ENCODE data around the gene ZNF791. TPM values are rescaled to one million over a fixed set of nuclear protein-coding genes. Genes with fewer than 3 reads are reported as not detected.
"Not testable (repeated sequence)": the region's sequence is repeated elsewhere in the genome, so short reads cannot be mapped to it uniquely, and the experiment has no call there.

ZNF791 gene
- polyA plus RNA-seq, 1 donor (not counting 4 experiments of a cell fraction or from before 2014, with no cell fraction given) = 11.5 TPM

GRCh38 chr19:12617646-12618045, 6.9 kb downstream of the ZNF791 start:
- Histone ChIP-seq H3K9me3 (ENCODE audit: control insufficient read depth, low read depth, low read length) (no peaks in the 10 kb centered on the region), H3K79me2 (ENCODE audit: control insufficient read depth, insufficient read depth, low read length) (peaks cover 77% of the 10 kb centered on the region), H3K4me3 (ENCODE audit: control insufficient read depth in 2 of 3, extremely low read depth in 1 of 3, insufficient read depth in 2 of 3, low read depth in 1 of 3, low read length in 3 of 3) (no peak overlapping the region), H3K27ac (ENCODE audit: control insufficient read depth, insufficient read depth, low read length) (no peak overlapping the region), H3K9me1 (ENCODE audit: control insufficient read depth, extremely low read depth, insufficient read depth, low read length) (no peaks in the 10 kb centered on the region), H3K4me1 (ENCODE audit: control insufficient read depth, extremely low read depth, insufficient read depth, low read length) (no peaks in the 10 kb centered on the region), H3K9ac (ENCODE audit: control insufficient read depth, extremely low read depth, insufficient read depth, low read length) (no peak overlapping the region), H3K36me3 (ENCODE audit: control insufficient read depth in 2 of 2, extremely low read depth in 1 of 2, insufficient read depth in 2 of 2, low read length in 2 of 2) (peaks cover 0 to 8% of the 10 kb centered on the region in 2 experiments), H2AFZ (ENCODE audit: control insufficient read depth, low read length) (no peak overlapping the region), H3K27me3 (ENCODE audit: control insufficient read depth, extremely low read depth, insufficient read depth, low read length) (no peaks in the 10 kb centered on the region), H4K20me1 (ENCODE audit: control insufficient read depth, extremely low read depth, insufficient read depth, low read length) (peaks cover 2% of the 10 kb centered on the region), H3K4me2 (ENCODE audit: control insufficient read depth, extremely low read depth, insufficient read depth, low read depth, low read length) (no peak overlapping the region)
- TF ChIP-seq, protein P1, sequence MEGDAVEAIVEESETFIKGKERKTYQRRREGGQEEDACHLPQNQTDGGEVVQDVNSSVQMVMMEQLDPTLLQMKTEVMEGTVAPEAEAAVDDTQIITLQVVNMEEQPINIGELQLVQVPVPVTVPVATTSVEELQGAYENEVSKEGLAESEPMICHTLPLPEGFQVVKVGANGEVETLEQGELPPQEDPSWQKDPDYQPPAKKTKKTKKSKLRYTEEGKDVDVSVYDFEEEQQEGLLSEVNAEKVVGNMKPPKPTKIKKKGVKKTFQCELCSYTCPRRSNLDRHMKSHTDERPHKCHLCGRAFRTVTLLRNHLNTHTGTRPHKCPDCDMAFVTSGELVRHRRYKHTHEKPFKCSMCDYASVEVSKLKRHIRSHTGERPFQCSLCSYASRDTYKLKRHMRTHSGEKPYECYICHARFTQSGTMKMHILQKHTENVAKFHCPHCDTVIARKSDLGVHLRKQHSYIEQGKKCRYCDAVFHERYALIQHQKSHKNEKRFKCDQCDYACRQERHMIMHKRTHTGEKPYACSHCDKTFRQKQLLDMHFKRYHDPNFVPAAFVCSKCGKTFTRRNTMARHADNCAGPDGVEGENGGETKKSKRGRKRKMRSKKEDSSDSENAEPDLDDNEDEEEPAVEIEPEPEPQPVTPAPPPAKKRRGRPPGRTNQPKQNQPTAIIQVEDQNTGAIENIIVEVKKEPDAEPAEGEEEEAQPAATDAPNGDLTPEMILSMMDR (optimal IDR thresholded peaks at IDR 0.05 in 1 of 3, IDR thresholded peaks at IDR 0.05 in 1 of 3, conservative IDR thresholded peaks at IDR 0.05 in 1 of 3; ENCODE audit: extremely low read depth in 1 of 3, insufficient read depth in 2 of 3, low read length in 3 of 3) = no peak
- no peak for FAIRE-seq
- no peak for DNase-seq (ENCODE audit: low read depth, low spot score)
- dilution Hi-C loops (cut with MboI; ENCODE audit: extremely low pct_ligation_motif_present, low sequenced_read_pairs) = no loop called here

DNA sequence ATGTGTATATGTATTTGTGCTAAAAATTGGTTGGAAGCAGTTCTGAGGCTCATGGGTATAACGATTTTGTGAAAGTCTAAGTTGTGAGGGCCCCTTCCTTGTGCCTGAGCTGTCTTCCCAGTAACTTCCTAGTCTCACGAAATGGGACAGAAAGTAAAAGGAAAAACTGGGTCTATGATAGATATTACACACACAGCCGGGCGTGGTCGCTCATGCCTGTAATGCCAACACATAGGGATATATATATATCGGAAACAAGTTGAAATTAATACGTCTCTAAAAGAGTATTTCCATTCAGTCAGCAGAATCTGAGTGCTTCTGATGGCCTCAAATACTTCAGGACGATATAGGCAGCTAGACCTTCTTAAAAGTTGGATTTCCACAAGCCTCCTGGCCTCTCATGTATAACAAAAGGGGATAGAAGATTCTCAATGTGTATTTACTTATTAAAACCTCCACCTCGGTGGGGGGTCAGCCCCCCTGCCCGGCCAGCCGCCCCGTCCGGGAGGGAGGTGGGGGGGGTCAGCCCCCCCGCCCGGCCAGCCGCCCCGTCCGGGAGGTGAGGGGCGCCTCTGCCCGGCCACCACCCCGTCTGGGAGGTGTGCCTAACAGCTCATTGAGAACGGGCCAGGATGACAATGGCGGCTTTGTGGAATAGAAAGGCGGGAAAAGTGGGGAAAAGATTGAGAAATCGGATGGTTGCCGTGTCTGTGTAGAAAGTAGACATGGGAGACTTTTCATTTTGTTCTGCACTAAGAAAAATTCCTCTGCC, 10.7 kb downstream of the ZNF791 start:
- H3K9me3 ChIP-seq (ENCODE audit: control insufficient read depth, low read depth, low read length); dilution Hi-C loops (cut with MboI; ENCODE audit: extremely low pct_ligation_motif_present, low sequenced_read_pairs); H2AFZ ChIP-seq (ENCODE audit: control insufficient read depth, low read length); H4K20me1 ChIP-seq (ENCODE audit: control insufficient read depth, extremely low read depth, insufficient read depth, low read length); DNase-seq (ENCODE audit: low read depth, low spot score); H3K4me2 ChIP-seq (ENCODE audit: control insufficient read depth, extremely low read depth, insufficient read depth, low read depth, low read length); FAIRE-seq; H3K4me1 ChIP-seq (ENCODE audit: control insufficient read depth, extremely low read depth, insufficient read depth, low read length); H3K9me1 ChIP-seq (ENCODE audit: control insufficient read depth, extremely low read depth, insufficient read depth, low read length); H3K27me3 ChIP-seq (ENCODE audit: control insufficient read depth, extremely low read depth, insufficient read depth, low read length); H3K27ac ChIP-seq (ENCODE audit: control insufficient read depth, insufficient read depth, low read length); H3K9ac ChIP-seq (ENCODE audit: control insufficient read depth, extremely low read depth, insufficient read depth, low read length); H3K4me3 ChIP-seq (ENCODE audit: control insufficient read depth in 2 of 3, extremely low read depth in 1 of 3, insufficient read depth in 2 of 3, low read depth in 1 of 3, low read length in 3 of 3); H3K36me3 ChIP-seq (ENCODE audit: control insufficient read depth in 2 of 2, extremely low read depth in 1 of 2, insufficient read depth in 2 of 2, low read length in 2 of 2): not testable (repeated sequence)
- H3K79me2 ChIP-seq (ENCODE audit: control insufficient read depth, insufficient read depth, low read length) = peaks cover 52% of the 10 kb centered on the region
